Osteocyte (in vitro differentiated cells): ENCODE data around the gene MAEA. TPM values are rescaled to one million over a fixed set of nuclear protein-coding genes. Genes with fewer than 3 reads are reported as not detected.

ENCODE experiments used
- DNase-seq: peaks from one replicate; pipeline ENCODE4 v3.0.0; 2021; ENCODE audit warnings: mixed read lengths; ENCODE audit not compliant: unreplicated experiment; ENCODE audit errors: extremely low spot score
- H3K27ac Mint-ChIP-seq: one replicate; pipeline ENCODE4 v1.8.0; 2021; ENCODE audit warnings: mild to moderate bottlenecking, mixed read lengths; ENCODE audit not compliant: unreplicated experiment
- H3K27me3 Mint-ChIP-seq: one replicate; pipeline ENCODE4 v1.8.0; 2021; ENCODE audit warnings: mixed read lengths; ENCODE audit not compliant: unreplicated experiment
- H3K36me3 Mint-ChIP-seq: one replicate; pipeline ENCODE4 v1.8.0; 2021; ENCODE audit warnings: mixed read lengths; ENCODE audit not compliant: unreplicated experiment
- H3K4me1 Mint-ChIP-seq: one replicate; pipeline ENCODE4 v1.8.0; 2021; ENCODE audit warnings: mixed read lengths; ENCODE audit not compliant: unreplicated experiment
- H3K4me3 Mint-ChIP-seq: one replicate; pipeline ENCODE4 v1.8.0; 2021; ENCODE audit warnings: mild to moderate bottlenecking, moderate library complexity, mixed read lengths; ENCODE audit not compliant: unreplicated experiment
- H3K9me3 Mint-ChIP-seq: one replicate; pipeline ENCODE4 v1.8.0; 2021; ENCODE audit warnings: mixed read lengths; ENCODE audit not compliant: unreplicated experiment
- CTCF ChIP-seq: fragments of 200-600 bp; sonication (generic); IDR thresholded peaks from 2 replicates; pipeline ENCODE4 v1.5.0; 2021; ENCODE audit warnings: antibody characterized with exemption, mild to moderate bottlenecking, moderate library complexity
- total RNA-seq: library from RNA; stranded (reverse); gene quantifications from 2 replicates; pipeline ENCODE4 v1.2.1, GENCODE V29; 2021

The MAEA gene
- total RNA-seq, 1 donor from 2014 or later, result 62.9 TPM

- Mint-ChIP-seq H3K36me3 (peaks cover 19% of the 10 kb centered on the region), H3K27me3 (no peaks in the 10 kb centered on the region)
Observed at GRCh38 chr4:1363513-1363912, 73.8 kb downstream of the MAEA start.

GRCh38 chr4:1364217-1364616 is 74.5 kb downstream of the MAEA start:
- TF ChIP-seq CTCF, result no peak
- no peak overlapping the region for H3K27ac Mint-ChIP-seq
- H3K4me3 Mint-ChIP-seq, result no peak overlapping the region

More at GRCh38 chr4:1363513-1363912, 73.8 kb downstream of the MAEA start:
- Mint-ChIP-seq H3K4me3 (no peak overlapping the region), H3K9me3 (no peaks in the 10 kb centered on the region), H3K27ac (no peak overlapping the region), H3K4me1 (peaks cover 4% of the 10 kb centered on the region)
- TF ChIP-seq CTCF, result no peak
- no peak for DNase-seq

GRCh38 chr4:1364748-1365147 is 75.1 kb downstream of the MAEA start:
- Mint-ChIP-seq H3K9me3 (no peaks in the 10 kb centered on the region), H3K36me3 (peaks cover 15% of the 10 kb centered on the region), H3K4me3 (no peak overlapping the region), H3K27ac (no peak overlapping the region), H3K27me3 (no peaks in the 10 kb centered on the region), H3K4me1 (peaks cover 4% of the 10 kb centered on the region)
- no peak for DNase-seq
- TF ChIP-seq CTCF, result no peak

More at GRCh38 chr4:1364217-1364616, 74.5 kb downstream of the MAEA start:
- peaks cover 4% of the 10 kb centered on the region for H3K4me1 Mint-ChIP-seq
- peaks cover 13% of the 10 kb centered on the region for H3K36me3 Mint-ChIP-seq
- H3K27me3 Mint-ChIP-seq, result no peaks in the 10 kb centered on the region
- no peaks in the 10 kb centered on the region for H3K9me3 Mint-ChIP-seq
- DNase-seq, result no peak

- H3K27ac Mint-ChIP-seq, result no peak overlapping the region
- no peak overlapping the region for H3K4me3 Mint-ChIP-seq
- peaks cover 15% of the 10 kb centered on the region for H3K36me3 Mint-ChIP-seq
- no peaks in the 10 kb centered on the region for H3K27me3 Mint-ChIP-seq
- no peak for DNase-seq
- H3K9me3 Mint-ChIP-seq, result no peaks in the 10 kb centered on the region
- H3K4me1 Mint-ChIP-seq, result peaks cover under 1% of the 10 kb centered on the region
- TF ChIP-seq CTCF, result no peak
Observed at GRCh38 chr4:1365271-1366178, 75.8 kb downstream of the MAEA start.
